Measurements from ENCODE around the gene FMR1. TPM values are rescaled to one million over a fixed set of nuclear protein-coding genes. Genes with fewer than 3 reads are reported as not detected.

FMR1 gene
- polyA plus RNA-seq, 2 of the 4 experiments (the other 2 are of a cell fraction), result 32.6 to 38.8 TPM

DNA sequence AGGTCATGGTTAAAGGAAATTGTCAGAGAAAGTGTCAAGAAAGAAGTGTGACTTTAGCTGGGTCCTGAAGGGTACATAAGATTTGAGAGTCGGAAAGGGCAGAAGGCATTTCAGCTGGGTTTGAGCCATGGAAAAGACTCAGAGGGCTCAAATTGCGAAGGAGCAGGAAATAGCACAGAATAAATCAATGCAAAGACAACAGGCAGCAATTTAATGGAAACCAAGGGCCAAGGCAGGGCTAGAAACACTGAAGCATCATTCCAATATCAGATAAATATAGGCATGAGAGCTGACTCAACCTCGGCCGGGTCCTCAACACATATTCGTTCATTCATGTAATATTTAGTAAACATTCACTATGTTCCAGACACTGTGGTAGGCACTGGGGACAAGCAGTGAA, 3.6 kb upstream of the FMR1 start (continued):
- TF ChIP-seq ZSCAN20 (CRISPR knock-in tag; IDR thresholded peaks at IDR 0.05), result no peak
- TF ChIP-seq ZFP36 (IDR thresholded peaks at IDR 0.05; ENCODE audit: borderline replicate concordance, partially characterized antibody), result no peak

DNA sequence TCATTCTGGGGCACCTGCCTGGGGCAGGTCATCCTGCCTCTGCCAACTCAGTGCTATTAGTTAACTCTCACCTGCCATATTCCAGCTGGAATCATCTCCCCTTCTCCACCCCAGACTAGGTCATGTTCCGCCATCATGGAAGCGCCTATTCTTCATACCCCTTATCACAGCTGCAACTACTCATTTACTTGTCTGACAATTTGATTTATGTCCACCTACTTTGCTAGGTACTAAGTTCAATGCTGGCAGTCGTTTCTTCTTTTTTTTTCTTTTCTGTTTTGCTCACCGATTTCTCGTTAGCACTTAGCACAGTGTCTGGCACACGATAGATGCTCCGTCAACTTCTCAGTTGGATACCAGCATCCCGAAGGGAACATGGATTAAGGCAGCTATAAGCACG, 1.1 kb upstream of the FMR1 start:
- Histone ChIP-seq H3K9me3 (no peaks in the 10 kb centered on the region), H3K4me1 (peaks cover 20% of the 10 kb centered on the region; the same call in 2 of the 3 replicates), H3K4me3 (no peak overlapping the region), H3K27ac (no peak overlapping the region), H3K4me2 (no peak overlapping the region)
- ATAC-seq (no peak), FAIRE-seq (no peak), DNase-seq (ENCODE audit: low read depth in 1 of 2, low spot score in 1 of 2) (no peak)
- 97% methylated on average over 9 of the region's 9 CpGs for WGBS (ENCODE audit: missing lambda C conversion rate)
- no peak for TF ChIP-seq POLR2A (IDR thresholded peaks at IDR 0.05; ENCODE audit: low read length)
- no peak for TF ChIP-seq RFX5 (IDR thresholded peaks at IDR 0.05)
- TF ChIP-seq CEBPB (IDR thresholded peaks at IDR 0.05), result no peak
- no peak for TF ChIP-seq RCOR1 (IDR thresholded peaks at IDR 0.05; ENCODE audit: low read depth, low read length)
- TF ChIP-seq HEYL (CRISPR knock-in tag; IDR thresholded peaks at IDR 0.05), result no peak
- TF ChIP-seq ESRRA (IDR thresholded peaks at IDR 0.05; ENCODE audit: borderline replicate concordance, low read length), result no peak
- no peak for TF ChIP-seq ZC3H11A (IDR thresholded peaks at IDR 0.05)
- TF ChIP-seq CHD2 (IDR thresholded peaks at IDR 0.05; ENCODE audit: low read length, partially characterized antibody), result no peak
- no peak for TF ChIP-seq FOSL2 (IDR thresholded peaks at IDR 0.05)
- TF ChIP-seq FOSL2 (CRISPR knock-in tag; IDR thresholded peaks at IDR 0.05), result no peak
- no peak for TF ChIP-seq GATA3 (IDR thresholded peaks at IDR 0.05; ENCODE audit: borderline replicate concordance)
- no peak for TF ChIP-seq SMC3 (IDR thresholded peaks at IDR 0.05)
- TF ChIP-seq FOXS1 (CRISPR knock-in tag; IDR thresholded peaks at IDR 0.05), result no peak
- TF ChIP-seq HOXB13 (CRISPR knock-in tag; IDR thresholded peaks at IDR 0.05; ENCODE audit: low read depth), result no peak
- TF ChIP-seq, protein P1, sequence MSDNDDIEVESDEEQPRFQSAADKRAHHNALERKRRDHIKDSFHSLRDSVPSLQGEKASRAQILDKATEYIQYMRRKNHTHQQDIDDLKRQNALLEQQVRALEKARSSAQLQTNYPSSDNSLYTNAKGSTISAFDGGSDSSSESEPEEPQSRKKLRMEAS (IDR thresholded peaks at IDR 0.05), result no peak
- no peak for TF ChIP-seq KDM5A (IDR thresholded peaks at IDR 0.05)
- TF ChIP-seq, protein P2, sequence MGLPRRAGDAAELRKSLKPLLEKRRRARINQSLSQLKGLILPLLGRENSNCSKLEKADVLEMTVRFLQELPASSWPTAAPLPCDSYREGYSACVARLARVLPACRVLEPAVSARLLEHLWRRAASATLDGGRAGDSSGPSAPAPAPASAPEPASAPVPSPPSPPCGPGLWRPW (IDR thresholded peaks at IDR 0.05), result no peak
- TF ChIP-seq TFCP2L1 (CRISPR knock-in tag; IDR thresholded peaks at IDR 0.05), result no peak
- TF ChIP-seq RNF2 (IDR thresholded peaks at IDR 0.05; ENCODE audit: borderline replicate concordance, low read depth), result no peak
- ChIA-PET CTCF (interaction anchor here (1.2 kb wide), 1 partner anchor 15 kb away, joined by 3 read pairs; no protein-coding TSS in a partner anchor), POLR2A (no interaction called here)

DNA sequence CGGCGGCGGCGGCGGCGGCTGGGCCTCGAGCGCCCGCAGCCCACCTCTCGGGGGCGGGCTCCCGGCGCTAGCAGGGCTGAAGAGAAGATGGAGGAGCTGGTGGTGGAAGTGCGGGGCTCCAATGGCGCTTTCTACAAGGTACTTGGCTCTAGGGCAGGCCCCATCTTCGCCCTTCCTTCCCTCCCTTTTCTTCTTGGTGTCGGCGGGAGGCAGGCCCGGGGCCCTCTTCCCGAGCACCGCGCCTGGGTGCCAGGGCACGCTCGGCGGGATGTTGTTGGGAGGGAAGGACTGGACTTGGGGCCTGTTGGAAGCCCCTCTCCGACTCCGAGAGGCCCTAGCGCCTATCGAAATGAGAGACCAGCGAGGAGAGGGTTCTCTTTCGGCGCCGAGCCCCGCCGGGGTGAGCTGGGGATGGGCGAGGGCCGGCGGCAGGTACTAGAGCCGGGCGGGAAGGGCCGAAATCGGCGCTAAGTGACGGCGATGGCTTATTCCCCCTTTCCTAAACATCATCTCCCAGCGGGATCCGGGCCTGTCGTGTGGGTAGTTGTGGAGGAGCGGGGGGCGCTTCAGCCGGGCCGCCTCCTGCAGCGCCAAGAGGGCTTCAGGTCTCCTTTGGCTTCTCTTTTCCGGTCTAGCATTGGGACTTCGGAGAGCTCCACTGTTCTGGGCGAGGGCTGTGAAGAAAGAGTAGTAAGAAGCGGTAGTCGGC, 528 bp downstream of the FMR1 start:
- H3K4me2 ChIP-seq, result peak overlapping the region; percentile 97
- TF ChIP-seq HOXB5 (CRISPR knock-in tag; IDR thresholded peaks at IDR 0.05) (no peak), ESRRA (IDR thresholded peaks at IDR 0.05; ENCODE audit: borderline replicate concordance, low read length) (no peak), EP300 (IDR thresholded peaks at IDR 0.05) (no peak), CHD2 (IDR thresholded peaks at IDR 0.05; ENCODE audit: low read length, partially characterized antibody) (no peak), EHMT2 (IDR thresholded peaks at IDR 0.05; ENCODE audit: low read depth) (no peak), GATA3 (IDR thresholded peaks at IDR 0.05; ENCODE audit: borderline replicate concordance) (no peak), NFE2L2 (conservative IDR thresholded peaks at IDR 0.05; ENCODE audit: low read length) (no peak), TFCP2L1 (CRISPR knock-in tag; IDR thresholded peaks at IDR 0.05) (no peak), ZC3H11A (IDR thresholded peaks at IDR 0.05) (no peak), PHF8 (IDR thresholded peaks at IDR 0.05; ENCODE audit: borderline replicate concordance, low read depth) (0 out of 2 replicates have a peak, but pooled peaks have one; percentile 21)
- TF ChIP-seq, protein P3, sequence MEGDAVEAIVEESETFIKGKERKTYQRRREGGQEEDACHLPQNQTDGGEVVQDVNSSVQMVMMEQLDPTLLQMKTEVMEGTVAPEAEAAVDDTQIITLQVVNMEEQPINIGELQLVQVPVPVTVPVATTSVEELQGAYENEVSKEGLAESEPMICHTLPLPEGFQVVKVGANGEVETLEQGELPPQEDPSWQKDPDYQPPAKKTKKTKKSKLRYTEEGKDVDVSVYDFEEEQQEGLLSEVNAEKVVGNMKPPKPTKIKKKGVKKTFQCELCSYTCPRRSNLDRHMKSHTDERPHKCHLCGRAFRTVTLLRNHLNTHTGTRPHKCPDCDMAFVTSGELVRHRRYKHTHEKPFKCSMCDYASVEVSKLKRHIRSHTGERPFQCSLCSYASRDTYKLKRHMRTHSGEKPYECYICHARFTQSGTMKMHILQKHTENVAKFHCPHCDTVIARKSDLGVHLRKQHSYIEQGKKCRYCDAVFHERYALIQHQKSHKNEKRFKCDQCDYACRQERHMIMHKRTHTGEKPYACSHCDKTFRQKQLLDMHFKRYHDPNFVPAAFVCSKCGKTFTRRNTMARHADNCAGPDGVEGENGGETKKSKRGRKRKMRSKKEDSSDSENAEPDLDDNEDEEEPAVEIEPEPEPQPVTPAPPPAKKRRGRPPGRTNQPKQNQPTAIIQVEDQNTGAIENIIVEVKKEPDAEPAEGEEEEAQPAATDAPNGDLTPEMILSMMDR (IDR thresholded peaks at IDR 0.05), result no peak
- TF ChIP-seq, protein P4, sequence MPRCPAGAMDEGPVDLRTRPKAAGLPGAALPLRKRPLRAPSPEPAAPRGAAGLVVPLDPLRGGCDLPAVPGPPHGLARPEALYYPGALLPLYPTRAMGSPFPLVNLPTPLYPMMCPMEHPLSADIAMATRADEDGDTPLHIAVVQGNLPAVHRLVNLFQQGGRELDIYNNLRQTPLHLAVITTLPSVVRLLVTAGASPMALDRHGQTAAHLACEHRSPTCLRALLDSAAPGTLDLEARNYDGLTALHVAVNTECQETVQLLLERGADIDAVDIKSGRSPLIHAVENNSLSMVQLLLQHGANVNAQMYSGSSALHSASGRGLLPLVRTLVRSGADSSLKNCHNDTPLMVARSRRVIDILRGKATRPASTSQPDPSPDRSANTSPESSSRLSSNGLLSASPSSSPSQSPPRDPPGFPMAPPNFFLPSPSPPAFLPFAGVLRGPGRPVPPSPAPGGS (IDR thresholded peaks at IDR 0.05), result 0 out of 3 replicates have a peak, but pooled peaks have one; percentile 8
- peak overlapping the region; percentile 92 to 99 for H3K27ac ChIP-seq
- CTCF ChIA-PET, result no interaction called here
- peak overlapping the region; percentile 92 for H3K4me3 ChIP-seq
- peaks cover 24% of the 10 kb centered on the region; the same call in 2 of the 3 replicates for H3K4me1 ChIP-seq
- FAIRE-seq (no peak), ATAC-seq (peak; percentile 67 to 72), DNase-seq (ENCODE audit: low read depth in 1 of 2, low spot score in 1 of 2) (peak; percentile 22 to 31)
- H3K9me3 ChIP-seq, result no peaks in the 10 kb centered on the region
- POLR2A ChIA-PET, result no interaction called here
- WGBS (ENCODE audit: missing lambda C conversion rate), result 0% methylated on average over 19 of the region's 58 CpGs

All from A549 (cell line).